Activated T-cell treated with anti-CD3 and anti-CD28 coated beads, Interleukin-2, amount 50 U/mL, for 4 hours (primary cell): Measurements from ENCODE around the gene PRRT1B. TPM values are rescaled to one million over a fixed set of nuclear protein-coding genes. Genes with fewer than 3 reads are reported as not detected.
"Not testable (repeated sequence)": the region's sequence is repeated elsewhere in the genome, so short reads cannot be mapped to it uniquely, and the experiment has no call there.

Experiments
- ATAC-seq, 2 donors: fragments of 200-7000 bp; cut with Tn5 transposase; one replicate each; pipeline ENCODE4 v1.10.0; 2021
- DNase-seq: peaks from one replicate; pipeline ENCODE4 v3.0.0-alpha.2; 2020
- H3K27me3 Mint-ChIP-seq: one replicate; pipeline ENCODE4 v1.8.0; 2021; ENCODE audit warnings: low read depth, mixed read lengths
- H3K36me3 Mint-ChIP-seq: one replicate; pipeline ENCODE4 v1.8.0; 2022; ENCODE audit warnings: mixed read lengths; ENCODE audit not compliant: insufficient read depth
- H3K4me1 Mint-ChIP-seq: one replicate; pipeline ENCODE4 v1.8.0; 2021; ENCODE audit warnings: low read depth, mixed read lengths
- H3K4me3 Mint-ChIP-seq: one replicate; pipeline ENCODE4 v1.8.0; 2021; ENCODE audit warnings: mild to moderate bottlenecking, moderate library complexity, mixed read lengths
- H3K9me3 Mint-ChIP-seq: one replicate; pipeline ENCODE4 v1.8.0; 2021; ENCODE audit warnings: mixed read lengths
- total RNA-seq, 3 donors: library from RNA; stranded (reverse); gene quantifications; one replicate each; pipeline ENCODE4 v1.2.1, GENCODE V29; 2021

PRRT1B gene
- not detected for total RNA-seq

- peak in 1 of 2 donors; percentile 12 for ATAC-seq
- Mint-ChIP-seq H3K4me1 (peaks cover 16% of the 10 kb centered on the region), H3K4me3 (no peak within 1 kb of the TSS), H3K9me3 (peaks cover 17% of the 10 kb centered on the region), H3K36me3 (peaks cover 7% of the 10 kb centered on the region), H3K27me3 (peaks cover 42% of the 10 kb centered on the region)
- no peak for DNase-seq
Observed at GRCh38 chr9:131545003-131545785, at the start of gene PRRT1B. Gene PRRT1B (plus strand): TSS chr9:131545523. CDS start chr9:131545616, 93 bp downstream.

DNA sequence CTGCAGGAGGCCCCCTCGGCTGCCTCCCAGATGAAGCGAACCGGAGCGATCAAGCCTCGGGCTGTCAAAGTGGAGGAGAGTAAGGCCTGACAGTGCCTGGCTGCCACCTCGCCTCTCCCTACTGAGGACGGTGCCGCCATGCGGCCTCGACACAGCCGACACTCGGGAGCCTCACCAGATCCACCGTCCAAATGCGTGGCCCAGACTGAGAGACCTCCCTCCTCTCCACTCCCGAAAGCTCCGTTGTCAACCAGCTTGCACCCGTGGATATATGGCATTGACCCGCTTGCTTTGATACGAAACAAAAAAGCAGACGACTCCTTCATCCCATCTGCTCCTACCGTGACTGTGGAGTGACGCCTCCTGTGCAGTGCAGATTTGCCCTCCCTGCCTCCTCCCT lies 49.5 kb upstream of the PRRT1B start:
- Mint-ChIP-seq H3K4me1 (peaks cover 30% of the 10 kb centered on the region), H3K27me3 (no peaks in the 10 kb centered on the region), H3K9me3 (no peaks in the 10 kb centered on the region), H3K4me3 (no peak overlapping the region), H3K36me3 (peaks cover 45% of the 10 kb centered on the region)
- no peak for DNase-seq
- ATAC-seq: no peak

DNA sequence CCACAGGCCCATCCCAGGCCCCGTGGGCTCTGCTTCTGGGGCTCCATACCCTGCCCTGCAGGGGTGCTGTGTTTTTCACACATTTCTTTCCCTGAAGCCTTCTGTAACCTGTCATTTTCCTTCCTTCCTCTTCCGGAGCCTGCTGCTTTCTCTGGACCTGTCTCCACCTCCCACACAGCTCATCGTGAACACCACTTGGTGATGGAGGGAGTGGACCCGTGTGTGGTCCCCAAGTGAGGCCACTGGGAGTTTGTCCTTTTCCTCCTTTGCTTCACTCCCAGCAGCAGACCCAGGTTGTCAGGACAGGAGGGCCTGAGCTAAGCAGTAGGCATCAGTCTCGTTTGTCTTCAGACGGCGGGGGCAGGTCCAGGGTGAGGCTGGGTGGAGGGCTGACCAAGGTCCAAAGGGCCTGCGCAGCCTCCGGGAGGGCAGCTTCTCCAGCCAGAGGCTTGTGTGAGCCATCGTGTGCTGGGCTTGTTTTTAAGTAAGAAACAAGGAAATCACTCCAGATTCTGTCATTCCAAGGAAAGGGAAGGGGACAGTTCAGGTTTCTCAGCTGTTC lies 48.4 kb upstream of the PRRT1B start:
- Mint-ChIP-seq H3K4me3 (no peak overlapping the region), H3K9me3 (no peaks in the 10 kb centered on the region), H3K4me1 (peaks cover 42% of the 10 kb centered on the region), H3K36me3 (peaks cover 37% of the 10 kb centered on the region), H3K27me3 (no peaks in the 10 kb centered on the region)
- no peak for DNase-seq
- ATAC-seq: no peak

DNA sequence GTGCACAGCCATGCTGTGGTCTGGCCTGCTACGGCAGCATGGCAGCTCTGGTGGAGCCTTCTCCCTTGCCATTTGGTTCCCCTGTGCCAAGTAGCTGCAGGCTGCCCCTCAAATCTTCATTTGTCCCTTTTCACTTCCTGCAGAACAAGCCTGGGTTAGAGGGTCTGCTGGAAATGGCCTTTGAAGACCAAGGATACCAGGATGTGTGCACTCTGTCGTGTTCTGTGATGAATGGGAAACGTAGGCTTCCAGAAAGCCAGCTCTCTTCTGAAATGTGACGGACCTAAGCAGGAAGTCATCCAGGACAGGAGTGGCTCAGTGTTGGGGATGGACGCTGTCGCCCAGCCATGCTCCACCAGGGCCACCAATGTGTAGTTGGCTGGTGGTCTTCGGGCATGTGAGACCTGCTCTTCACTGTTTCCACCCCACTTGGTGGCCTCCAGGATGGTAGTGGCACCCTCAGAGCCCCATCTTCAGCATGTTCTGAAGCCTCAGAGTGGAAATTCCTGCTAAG lies 46.0 kb upstream of the PRRT1B start:
- Mint-ChIP-seq H3K36me3 (peaks cover 21% of the 10 kb centered on the region), H3K4me3 (no peak overlapping the region), H3K9me3 (no peaks in the 10 kb centered on the region), H3K4me1 (peaks cover 53% of the 10 kb centered on the region), H3K27me3 (no peaks in the 10 kb centered on the region)
- ATAC-seq (no peak), DNase-seq (no peak)

DNA sequence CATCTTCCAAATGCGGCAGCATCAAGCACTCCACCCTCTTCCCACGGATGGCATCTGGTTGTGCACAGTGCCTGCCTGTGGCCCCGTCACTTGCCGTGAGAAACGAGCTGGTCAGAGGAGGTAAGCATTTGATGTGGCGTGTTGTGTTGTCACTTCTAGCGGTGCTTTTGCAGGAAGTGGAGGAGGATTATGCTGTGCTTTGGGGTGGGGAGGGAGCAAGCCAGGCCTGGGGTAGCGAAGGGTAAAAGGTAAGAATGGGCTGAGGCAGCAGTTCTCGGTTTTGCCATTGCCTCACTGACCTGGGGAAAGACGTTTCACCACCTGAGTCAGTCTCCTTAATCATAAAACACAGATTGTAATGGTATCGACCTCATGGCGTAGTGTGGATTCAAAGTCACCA lies 44.9 kb upstream of the PRRT1B start:
- DNase-seq: peak; percentile 58
- H3K27me3 Mint-ChIP-seq: no peaks in the 10 kb centered on the region
- H3K4me3 Mint-ChIP-seq: peak overlapping the region; percentile 94
- H3K9me3 Mint-ChIP-seq: no peaks in the 10 kb centered on the region
- H3K36me3 Mint-ChIP-seq: peaks cover 18% of the 10 kb centered on the region
- ATAC-seq: peak; percentile 54 to 59
- peaks cover 59% of the 10 kb centered on the region for H3K4me1 Mint-ChIP-seq

- peak overlapping the region; percentile 94 for H3K4me3 Mint-ChIP-seq
- H3K27me3 Mint-ChIP-seq: no peaks in the 10 kb centered on the region
- DNase-seq (peak; percentile 41), ATAC-seq (peak; percentile 42 to 46)
- H3K36me3 Mint-ChIP-seq: peaks cover 18% of the 10 kb centered on the region
- no peaks in the 10 kb centered on the region for H3K9me3 Mint-ChIP-seq
- H3K4me1 Mint-ChIP-seq: peaks cover 62% of the 10 kb centered on the region
Observed at GRCh38 chr9:131500939-131501541, 44.3 kb upstream of the PRRT1B start.

DNA sequence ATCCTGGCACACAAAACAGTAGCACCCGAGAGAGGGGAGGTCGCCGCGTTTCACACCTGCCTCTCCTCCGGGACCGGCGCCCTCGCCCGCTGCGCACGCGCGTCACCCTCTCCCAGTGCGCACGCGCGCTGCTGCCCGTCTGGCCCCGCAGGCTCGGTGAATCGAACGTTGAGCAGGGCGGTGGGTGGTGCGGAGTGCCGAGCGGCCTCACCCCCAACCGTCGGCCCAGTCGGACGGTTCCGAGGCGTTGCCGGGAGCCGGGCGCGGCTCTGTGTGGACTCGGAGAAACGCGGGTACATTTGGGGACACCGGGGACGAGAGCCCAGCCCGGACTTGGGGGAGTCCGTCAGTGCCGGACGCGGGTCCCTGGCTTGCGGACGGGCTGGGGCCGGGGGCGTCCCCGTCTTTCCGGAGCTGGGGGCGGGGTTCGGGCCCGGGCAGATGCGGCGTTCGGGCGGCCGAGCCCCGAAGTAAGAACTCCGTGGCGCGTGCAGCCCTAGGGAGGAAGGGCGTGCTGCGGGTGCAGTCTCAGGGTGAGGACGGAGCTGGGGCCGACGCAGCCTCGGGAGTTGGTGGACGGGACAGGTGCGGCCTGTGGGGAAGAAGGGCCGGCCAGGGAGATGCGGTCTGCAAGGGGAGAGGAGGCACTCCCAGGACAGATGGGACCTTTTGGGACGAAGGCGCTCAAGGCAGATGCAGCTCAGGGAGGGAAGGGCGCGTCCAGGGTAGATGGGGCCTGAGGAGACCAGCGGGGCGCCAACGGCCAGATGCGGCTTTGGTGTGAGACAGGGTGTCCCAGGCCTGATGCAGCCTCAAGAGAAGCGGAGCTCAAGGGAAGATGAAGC lies 42.3 kb upstream of the PRRT1B start, which contains the start of gene POMT1:
TSS of gene POMT1 (plus strand) at position 138 of the 845 bp plus-strand sequence. CDS start 1,301 bp downstream, outside the sequence.
- H3K4me1 Mint-ChIP-seq: peaks cover 58% of the 10 kb centered on the region
- no peaks in the 10 kb centered on the region for H3K27me3 Mint-ChIP-seq
- peak; percentile 84 for DNase-seq
- H3K36me3 Mint-ChIP-seq: peaks cover 14% of the 10 kb centered on the region
- H3K4me3 Mint-ChIP-seq: peak within 1 kb of the TSS; percentile 94
- peak; percentile 57 for ATAC-seq
- H3K9me3 Mint-ChIP-seq: no peaks in the 10 kb centered on the region

- Mint-ChIP-seq H3K27me3 (no peaks in the 10 kb centered on the region), H3K4me3 (peak overlapping the region; percentile 94), H3K4me1 (peaks cover 51% of the 10 kb centered on the region), H3K36me3 (peaks cover 13% of the 10 kb centered on the region), H3K9me3 (no peaks in the 10 kb centered on the region)
- ATAC-seq: peak; percentile 66 to 72
- DNase-seq: peak; percentile 54
Observed at GRCh38 chr9:131503626-131504465, 41.5 kb upstream of the PRRT1B start.

GRCh38 chr9:131505012-131505411 lies 40.3 kb upstream of the PRRT1B start:
- H3K4me3 Mint-ChIP-seq: no peak overlapping the region

DNA sequence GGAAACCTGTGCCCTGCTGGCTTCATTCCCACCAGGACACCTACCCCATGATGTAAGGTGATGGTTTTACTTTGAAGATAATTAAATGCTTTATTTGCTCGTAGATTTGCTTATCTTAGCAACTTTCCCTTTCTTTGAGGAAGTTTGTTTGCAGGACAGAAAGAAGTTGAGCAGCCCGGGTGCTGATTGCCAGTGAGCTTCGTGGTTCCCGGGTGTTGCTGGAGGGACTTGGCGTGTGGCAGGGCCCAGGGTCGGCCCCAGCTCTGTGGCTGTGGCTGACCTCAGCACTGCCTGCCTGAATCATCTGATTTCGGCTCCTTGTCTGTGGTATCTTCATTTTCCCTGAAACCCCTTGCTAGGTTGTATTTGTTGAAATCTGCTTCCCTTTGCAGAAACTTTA lies 33.9 kb upstream of the PRRT1B start:
- no peak for DNase-seq
- ATAC-seq: no peak
- H3K27me3 Mint-ChIP-seq: no peaks in the 10 kb centered on the region
- no peaks in the 10 kb centered on the region for H3K4me1 Mint-ChIP-seq
- no peak overlapping the region for H3K4me3 Mint-ChIP-seq
- H3K9me3 Mint-ChIP-seq: no peaks in the 10 kb centered on the region
- H3K36me3 Mint-ChIP-seq: peaks cover 19% of the 10 kb centered on the region

More at GRCh38 chr9:131505012-131505411, 40.3 kb upstream of the PRRT1B start:
- no peaks in the 10 kb centered on the region for H3K27me3 Mint-ChIP-seq
- peaks cover 12% of the 10 kb centered on the region for H3K36me3 Mint-ChIP-seq
- no peaks in the 10 kb centered on the region for H3K9me3 Mint-ChIP-seq
- peaks cover 39% of the 10 kb centered on the region for H3K4me1 Mint-ChIP-seq
- ATAC-seq: no peak
- no peak for DNase-seq

DNA sequence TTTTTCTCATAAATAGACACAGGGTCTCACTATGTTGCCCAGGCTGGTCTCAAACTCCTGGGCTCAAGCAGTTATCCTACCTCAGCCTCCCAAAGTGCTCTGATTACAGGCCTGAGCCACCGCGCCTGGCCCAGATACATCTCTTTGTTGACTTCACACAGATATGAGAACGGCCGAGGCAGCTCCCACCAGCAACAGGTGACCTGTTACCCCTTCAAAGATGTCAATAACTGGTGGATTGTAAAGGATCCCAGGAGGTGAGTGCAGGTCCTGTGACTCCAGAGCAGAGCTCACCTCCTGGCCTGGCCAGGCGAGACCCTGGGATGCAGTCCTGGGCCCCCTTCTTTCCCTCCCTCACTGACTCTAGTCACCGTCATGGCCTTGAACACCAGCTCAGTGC lies 33.4 kb upstream of the PRRT1B start:
- peaks cover 18% of the 10 kb centered on the region for H3K36me3 Mint-ChIP-seq
- no peaks in the 10 kb centered on the region for H3K27me3 Mint-ChIP-seq
- DNase-seq (no peak), ATAC-seq (no peak)
- H3K4me1 Mint-ChIP-seq: no peaks in the 10 kb centered on the region
- no peaks in the 10 kb centered on the region for H3K9me3 Mint-ChIP-seq
- H3K4me3 Mint-ChIP-seq: no peak overlapping the region

DNA sequence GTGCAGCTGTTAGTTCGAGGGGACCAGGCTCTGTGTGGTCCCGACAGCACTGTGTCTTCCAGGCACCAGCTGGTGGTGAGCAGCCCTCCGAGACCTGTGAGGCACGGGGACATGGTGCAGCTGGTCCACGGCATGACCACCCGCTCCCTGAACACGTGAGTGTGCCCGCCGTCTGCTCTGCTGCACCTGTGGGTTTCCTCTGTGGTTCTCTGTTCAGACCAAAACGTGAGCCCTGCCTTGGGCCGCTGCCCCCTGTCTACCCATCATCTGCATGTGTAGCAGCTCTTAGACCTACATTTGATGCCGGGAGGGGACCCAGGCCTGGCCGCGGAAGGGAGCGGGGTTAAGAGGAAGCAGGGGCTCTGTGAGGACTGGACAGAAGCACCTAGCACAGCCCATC lies 32.1 kb upstream of the PRRT1B start:
- Mint-ChIP-seq H3K36me3 (peaks cover 23% of the 10 kb centered on the region), H3K4me3 (no peak overlapping the region), H3K4me1 (no peaks in the 10 kb centered on the region), H3K9me3 (no peaks in the 10 kb centered on the region), H3K27me3 (no peaks in the 10 kb centered on the region)
- ATAC-seq (no peak), DNase-seq (no peak)

GRCh38 chr9:131515559-131516031 lies 29.7 kb upstream of the PRRT1B start:
- not testable (repeated sequence) for H3K4me3 Mint-ChIP-seq

More at GRCh38 chr9:131515559-131516031, 29.7 kb upstream of the PRRT1B start:
- not testable (repeated sequence) for ATAC-seq, H3K27me3 Mint-ChIP-seq, DNase-seq, H3K9me3 Mint-ChIP-seq, H3K4me1 Mint-ChIP-seq
- peaks cover 23% of the 10 kb centered on the region for H3K36me3 Mint-ChIP-seq
